ENCODE results near the gene MATCAP1.

Gene MATCAP1

GRCh38 chr16:67210069-67210937 is 26.5 kb upstream of the MATCAP1 start:
- Histone ChIP-seq H3K9ac (no peak overlapping the region), H3K36me3 (peaks cover 0 to 26% (median 10%) of the 10 kb centered on the region in 11 experiments; a peak in 13 of 22 replicates), H3K4me2 (no peak overlapping the region), H3K27ac (no peak overlapping the region), H3K9me3 (replicated peaks in 1 of 11) (no peaks in the 10 kb centered on the region), H4K20me1 (peaks cover 0 to 33% (median 6%) of the 10 kb centered on the region in 11 experiments; a peak in 8 of 22 replicates), H3K4me1 (peaks cover 0 to 24% (median 5%) of the 10 kb centered on the region in 10 experiments; a peak in 10 of 20 replicates), H3K27me3 (no peaks in the 10 kb centered on the region), H3K4me3 (no peak overlapping the region)
- no peak for TF ChIP-seq Cebpa-rat (IDR thresholded peaks at IDR 0.05)

GRCh38 chr16:67209565-67209964 is 25.8 kb upstream of the MATCAP1 start:
- no peak for TF ChIP-seq Cebpa-rat (IDR thresholded peaks at IDR 0.05)
- Histone ChIP-seq H4K20me1 (peaks cover 0 to 36% (median 7%) of the 10 kb centered on the region in 11 experiments; a peak in 11 of 22 replicates), H3K27ac (no peak overlapping the region), H3K9ac (no peak overlapping the region), H3K4me3 (no peak overlapping the region), H3K36me3 (peaks cover under 1 to 31% (median 14%) of the 10 kb centered on the region in 11 experiments; a peak in 17 of 22 replicates), H3K4me1 (peaks cover 0 to 22% (median 5%) of the 10 kb centered on the region in 10 experiments; a peak in 9 of 20 replicates), H3K27me3 (no peaks in the 10 kb centered on the region), H3K9me3 (replicated peaks in 1 of 11) (no peaks in the 10 kb centered on the region), H3K4me2 (no peak overlapping the region)

GRCh38 chr16:67208154-67208896 is 24.6 kb upstream of the MATCAP1 start:
- TF ChIP-seq Cebpa-rat (IDR thresholded peaks at IDR 0.05), result no peak
- Histone ChIP-seq H3K4me2 (peak overlapping the region in 3 of 11 experiments; percentile 33 to 37 (median 35); a peak in 5 of 22 replicates), H4K20me1 (peaks cover 0 to 48% (median 14%) of the 10 kb centered on the region in 11 experiments; a peak in 12 of 22 replicates), H3K27me3 (no peaks in the 10 kb centered on the region), H3K4me1 (peaks cover 0 to 22% (median 5%) of the 10 kb centered on the region in 10 experiments; a peak in 9 of 20 replicates), H3K9me3 (replicated peaks in 1 of 11) (no peaks in the 10 kb centered on the region), H3K4me3 (no peak overlapping the region), H3K27ac (0 out of 22 replicates have a peak overlapping the region, but pooled peaks of 1 of the 11 experiments have one; percentile 10), H3K36me3 (peaks cover 10 to 43% (median 26%) of the 10 kb centered on the region in 11 experiments; a peak in 21 of 22 replicates), H3K9ac (peak overlapping the region in 3 of 11 experiments; percentile 15 to 41 (median 34); a peak in 3 of 22 replicates)

GRCh38 chr16:67207249-67208091 is 23.7 kb upstream of the MATCAP1 start:
- H3K4me3 ChIP-seq, result no peak overlapping the region
- no peaks in the 10 kb centered on the region for H3K27me3 ChIP-seq
- H3K4me2 ChIP-seq, result peak overlapping the region in 3 of 11 experiments; percentile 33 to 37 (median 35); a peak in 5 of 22 replicates
- H3K36me3 ChIP-seq, result peaks cover 19 to 52% (median 35%) of the 10 kb centered on the region in 11 experiments; a peak in 21 of 22 replicates
- peaks cover 0 to 57% (median 14%) of the 10 kb centered on the region in 11 experiments; a peak in 12 of 22 replicates for H4K20me1 ChIP-seq
- no peak overlapping the region; a peak in 1 of 22 replicates for H3K27ac ChIP-seq
- no peaks in the 10 kb centered on the region for H3K9me3 ChIP-seq (replicated peaks in 1 of 11)
- H3K4me1 ChIP-seq, result peaks cover 0 to 17% (median 5%) of the 10 kb centered on the region in 10 experiments; a peak in 9 of 20 replicates
- H3K9ac ChIP-seq, result peak overlapping the region in 2 of 11 experiments; percentile 34 to 41; a peak in 5 of 22 replicates
- no peak for TF ChIP-seq Cebpa-rat (IDR thresholded peaks at IDR 0.05)

GRCh38 chr16:67206838-67207248 is 23.1 kb upstream of the MATCAP1 start:
- H3K27me3 ChIP-seq, result no peaks in the 10 kb centered on the region
- H3K4me3 ChIP-seq, result no peak overlapping the region
- H3K9me3 ChIP-seq (replicated peaks in 1 of 11), result no peaks in the 10 kb centered on the region
- H3K4me1 ChIP-seq, result peaks cover 0 to 17% (median 5%) of the 10 kb centered on the region in 10 experiments; a peak in 9 of 20 replicates
- peak overlapping the region in 1 of 11 experiments; percentile 41; a peak in 2 of 22 replicates for H3K9ac ChIP-seq
- no peak overlapping the region for H3K27ac ChIP-seq
- H3K4me2 ChIP-seq, result no peak overlapping the region; a peak in 2 of 22 replicates
- peaks cover 0 to 63% (median 14%) of the 10 kb centered on the region in 11 experiments; a peak in 12 of 22 replicates for H4K20me1 ChIP-seq
- no peak for TF ChIP-seq Cebpa-rat (IDR thresholded peaks at IDR 0.05)
- peaks cover 25 to 58% (median 41%) of the 10 kb centered on the region in 11 experiments for H3K36me3 ChIP-seq

- H3K36me3 ChIP-seq, result peaks cover 31 to 64% (median 47%) of the 10 kb centered on the region in 11 experiments
- H3K4me3 ChIP-seq, result no peak overlapping the region
- no peak for TF ChIP-seq Cebpa-rat (IDR thresholded peaks at IDR 0.05)
- no peak overlapping the region for H3K4me2 ChIP-seq
- H4K20me1 ChIP-seq, result peaks cover 0 to 69% (median 14%) of the 10 kb centered on the region in 11 experiments; a peak in 12 of 22 replicates
- H3K9ac ChIP-seq, result peak overlapping the region in 1 of 11 experiments; percentile 41; a peak in 2 of 22 replicates
- H3K27ac ChIP-seq, result no peak overlapping the region
- H3K4me1 ChIP-seq, result peaks cover 0 to 17% (median 5%) of the 10 kb centered on the region in 10 experiments; a peak in 9 of 20 replicates
- H3K27me3 ChIP-seq, result no peaks in the 10 kb centered on the region
- H3K9me3 ChIP-seq (replicated peaks in 1 of 11), result no peaks in the 10 kb centered on the region
Measured at GRCh38 chr16:67206129-67206837, 22.5 kb upstream of the MATCAP1 start.

- TF ChIP-seq Cebpa-rat (IDR thresholded peaks at IDR 0.05), result no peak
- no peaks in the 10 kb centered on the region for H3K9me3 ChIP-seq (replicated peaks in 1 of 11)
- H3K4me2 ChIP-seq, result no peak overlapping the region
- H3K9ac ChIP-seq, result no peak overlapping the region
- H3K27me3 ChIP-seq, result no peaks in the 10 kb centered on the region
- peaks cover 42 to 78% (median 60%) of the 10 kb centered on the region in 11 experiments for H3K36me3 ChIP-seq
- peaks cover 0 to 17% (median 6%) of the 10 kb centered on the region in 10 experiments; a peak in 15 of 20 replicates for H3K4me1 ChIP-seq
- H4K20me1 ChIP-seq, result peaks cover 0 to 82% (median 14%) of the 10 kb centered on the region in 11 experiments; a peak in 15 of 22 replicates
- H3K4me3 ChIP-seq, result no peak overlapping the region
- H3K27ac ChIP-seq, result no peak overlapping the region
Measured at GRCh38 chr16:67204076-67204475, 20.3 kb upstream of the MATCAP1 start.

All from BLaER1 treated with 17β-estradiol and CSF1 and Interleukin-3, amounts not matched to agents 10 nM and 100 nM (cell line).